Measurements from ENCODE around the gene PTPRG.

DNA sequence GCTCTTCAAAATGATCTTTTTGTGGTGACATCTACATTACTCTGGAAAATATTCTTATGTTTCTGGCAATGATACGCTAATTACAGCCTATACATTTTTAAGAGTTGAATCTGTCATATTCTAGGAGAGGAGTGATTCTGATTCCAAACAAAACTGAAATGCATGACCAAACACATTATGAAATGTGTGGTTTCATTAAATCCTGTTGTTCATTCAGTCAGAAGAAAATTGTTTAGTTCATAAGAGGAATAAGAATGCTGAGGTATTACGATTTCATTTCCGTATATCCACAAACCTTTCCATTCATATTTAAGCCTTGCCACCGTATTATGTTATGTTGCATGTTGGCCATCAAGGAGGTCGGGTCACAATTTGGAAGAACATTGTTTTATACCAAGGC, 466.9 kb downstream of the PTPRG start:
- TF ChIP-seq POLR2A (IDR thresholded peaks at IDR 0.05; ENCODE audit: low read length) (no peak), GATA1 (IDR thresholded peaks at IDR 0.05; ENCODE audit: low read depth, low read length) (no peak)
